Fibroblast of lung (primary cell): Measurements from ENCODE around the gene FSD1. TPM values are rescaled to one million over a fixed set of nuclear protein-coding genes. Genes with fewer than 3 reads are reported as not detected.

Source experiments
- DNase-seq, 2 donors: peaks; one replicate each; pipeline versions ENCODE4 v3.0.0 to v3.0.0-alpha.2; 2010; ENCODE audit warnings: low read depth in 2 of 2
- H2AFZ ChIP-seq: 2 replicates; pipeline ENCODE4 v1.5.1; 2012; ENCODE audit warnings: low read length, control low read depth, inconsistent platforms
- H3K27ac ChIP-seq: 2 replicates; pipeline ENCODE4 v1.5.1; 2011; ENCODE audit warnings: low read length, control low read depth; ENCODE audit not compliant: insufficient read depth
- H3K27me3 ChIP-seq: 2 replicates; pipeline ENCODE4 v1.5.1; 2011; ENCODE audit warnings: mild to moderate bottlenecking, low read length; ENCODE audit not compliant: control insufficient read depth, insufficient read depth
- H3K36me3 ChIP-seq: 2 replicates; pipeline ENCODE4 v1.5.1; 2011; ENCODE audit warnings: low read length; ENCODE audit not compliant: control insufficient read depth, insufficient read depth
- H3K4me1 ChIP-seq: 2 replicates; pipeline ENCODE4 v1.5.1; 2011; ENCODE audit warnings: low read length; ENCODE audit not compliant: control insufficient read depth, insufficient read depth; ENCODE audit errors: extremely low read depth
- H3K4me2 ChIP-seq: 2 replicates; pipeline ENCODE4 v1.5.1; 2011; ENCODE audit warnings: low read length, control low read depth; ENCODE audit not compliant: insufficient read depth; ENCODE audit errors: extremely low read depth
- H3K4me3 ChIP-seq, 4 experiments: fragments of 200-600 bp in 1 of 4; sonication (generic) in 1 of 4; replicated peaks in 1 of 4; 2 replicates each; pipeline ENCODE4 v1.5.1; 2011 to 2016; ENCODE audit warnings: low read length in 4 of 4, low read depth in 3 of 4, mild to moderate bottlenecking in 3 of 4, control low read depth in 2 of 4, inconsistent platforms in 1 of 4, mixed read lengths in 1 of 4; ENCODE audit not compliant: insufficient read depth in 1 of 4; ENCODE audit errors: control extremely low read depth in 1 of 4
- H3K79me2 ChIP-seq: 2 replicates; pipeline ENCODE4 v1.5.1; 2012; ENCODE audit warnings: mild to moderate bottlenecking, low read length, inconsistent platforms; ENCODE audit not compliant: control insufficient read depth, insufficient read depth
- H3K9ac ChIP-seq: 2 replicates; pipeline ENCODE4 v1.5.1; 2011; ENCODE audit warnings: mild to moderate bottlenecking, low read length, control low read depth; ENCODE audit not compliant: insufficient read depth
- H3K9me3 ChIP-seq: 2 replicates; pipeline ENCODE4 v1.5.1; 2012; ENCODE audit warnings: low read depth, low read length; ENCODE audit not compliant: control insufficient read depth, insufficient read depth
- H4K20me1 ChIP-seq: 2 replicates; pipeline ENCODE4 v1.5.1; 2011; ENCODE audit warnings: low read length; ENCODE audit not compliant: control insufficient read depth, insufficient read depth; ENCODE audit errors: extremely low read depth
- CTCF ChIP-seq, 2 donors: IDR thresholded peaks in 1 of 2; conservative IDR thresholded peaks in 1 of 2; 1 replicate in 1 of 2; 2 replicates in 1 of 2; pipeline ENCODE4 v1.5.1; 2011 to 2012; ENCODE audit warnings: low read length in 2 of 2, control low read depth in 1 of 2, inconsistent platforms in 1 of 2, low read depth in 1 of 2, mild to moderate bottlenecking in 1 of 2
- EZH2 ChIP-seq: IDR thresholded peaks from 2 replicates; pipeline ENCODE4 v1.5.1; 2012; ENCODE audit warnings: low read length, control low read depth, mild to moderate bottlenecking; ENCODE audit errors: missing control alignments
- polyA plus RNA-seq, 2 donors: library from polyadenylated mRNA; depleted of rRNA in 1 of 2; stranded (reverse) in 1 of 2; unstranded in 1 of 2; fragments of >200 nt; gene quantifications; 2 replicates each; pipeline ENCODE4 v1.2.1, GENCODE V29; 2011 to 2012; ENCODE audit warnings: missing spikeins in 1 of 2
- total RNA-seq: library from RNA; depleted of rRNA; stranded (reverse); fragments of >200 nt; gene quantifications from 2 replicates; pipeline ENCODE4 v1.2.1, GENCODE V29; 2014

Gene FSD1
- total and polyA plus RNA-seq, 2 donors (not counting 1 experiment from before 2014, with no cell fraction given), result 4.6 to 10.1 TPM

GRCh38 chr19:4316956-4317355 is 12.6 kb downstream of the FSD1 start:
- Histone ChIP-seq H3K9me3 (no peaks in the 10 kb centered on the region), H3K4me1 (no peaks in the 10 kb centered on the region), H2AFZ (no peak overlapping the region), H3K4me2 (no peak overlapping the region), H3K4me3 (no peak overlapping the region), H3K9ac (no peak overlapping the region), H4K20me1 (no peaks in the 10 kb centered on the region), H3K36me3 (no peaks in the 10 kb centered on the region), H3K27ac (no peak overlapping the region), H3K79me2 (no peaks in the 10 kb centered on the region), H3K27me3 (no peaks in the 10 kb centered on the region)
- DNase-seq, result no peak
- TF ChIP-seq EZH2 (no peak), CTCF (conservative IDR thresholded peaks at IDR 0.05 in 1 of 2, IDR thresholded peaks at IDR 0.05 in 1 of 2; ENCODE audit: low read depth in 1 of 2, low read length in 2 of 2) (no peak)

GRCh38 chr19:4318460-4318859 is 14.1 kb downstream of the FSD1 start:
- Histone ChIP-seq H3K27me3 (no peaks in the 10 kb centered on the region), H3K4me2 (no peak overlapping the region), H3K4me3 (no peak overlapping the region), H4K20me1 (no peaks in the 10 kb centered on the region), H2AFZ (no peak overlapping the region), H3K9me3 (no peaks in the 10 kb centered on the region), H3K9ac (no peak overlapping the region), H3K27ac (no peak overlapping the region), H3K36me3 (no peaks in the 10 kb centered on the region), H3K4me1 (no peaks in the 10 kb centered on the region), H3K79me2 (no peaks in the 10 kb centered on the region)
- TF ChIP-seq CTCF (conservative IDR thresholded peaks at IDR 0.05 in 1 of 2, IDR thresholded peaks at IDR 0.05 in 1 of 2; ENCODE audit: low read depth in 1 of 2, low read length in 2 of 2) (no peak), EZH2 (no peak)
- no peak for DNase-seq

- no peak overlapping the region for H3K27ac ChIP-seq
- no peaks in the 10 kb centered on the region for H3K27me3 ChIP-seq
- H3K4me1 ChIP-seq, result no peaks in the 10 kb centered on the region
- no peak overlapping the region for H3K9ac ChIP-seq
- no peaks in the 10 kb centered on the region for H3K9me3 ChIP-seq
- no peaks in the 10 kb centered on the region for H3K36me3 ChIP-seq
- no peak for DNase-seq
- H2AFZ ChIP-seq, result no peak overlapping the region
- H3K4me3 ChIP-seq, result no peak overlapping the region
- TF ChIP-seq CTCF (conservative IDR thresholded peaks at IDR 0.05 in 1 of 2, IDR thresholded peaks at IDR 0.05 in 1 of 2; ENCODE audit: low read depth in 1 of 2, low read length in 2 of 2) (no peak), EZH2 (no peak)
- H3K79me2 ChIP-seq, result no peaks in the 10 kb centered on the region
- H4K20me1 ChIP-seq, result no peaks in the 10 kb centered on the region
- no peak overlapping the region for H3K4me2 ChIP-seq
These were observed 14.8 kb downstream of the FSD1 start for GRCh38 chr19:4319067-4319718.
